SW480 (cell line): Measurements from ENCODE around the gene SEMA4D.

Source experiments
- DNase-seq: peaks from one replicate; pipeline ENCODE4 v3.0.0-alpha.2; 2016; ENCODE audit warnings: low spot score

SEMA4D gene

DNA sequence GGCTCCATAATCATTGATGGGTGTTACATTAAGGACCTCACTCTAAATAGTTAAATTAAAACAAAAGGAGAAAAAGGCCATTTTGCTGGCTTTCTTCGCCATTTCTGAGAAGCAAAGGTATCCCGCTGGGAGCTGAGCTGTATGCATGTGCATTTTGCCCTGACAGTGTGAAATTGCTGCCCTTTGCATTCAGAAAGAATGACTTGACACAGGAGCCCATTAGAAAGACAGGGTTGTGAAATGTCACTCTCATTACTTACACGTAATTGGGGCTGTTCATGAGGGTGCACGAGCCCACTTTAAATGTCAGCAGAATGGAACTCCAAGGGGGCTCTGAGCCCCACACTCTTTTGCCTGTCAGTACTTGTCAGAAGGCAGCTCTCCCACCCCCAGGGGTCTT lies 85.0 kb downstream of the SEMA4D start:
- DNase-seq = no peak

GRCh38 chr9:89412541-89412940 lies 85.4 kb downstream of the SEMA4D start:
- no peak for DNase-seq

DNA sequence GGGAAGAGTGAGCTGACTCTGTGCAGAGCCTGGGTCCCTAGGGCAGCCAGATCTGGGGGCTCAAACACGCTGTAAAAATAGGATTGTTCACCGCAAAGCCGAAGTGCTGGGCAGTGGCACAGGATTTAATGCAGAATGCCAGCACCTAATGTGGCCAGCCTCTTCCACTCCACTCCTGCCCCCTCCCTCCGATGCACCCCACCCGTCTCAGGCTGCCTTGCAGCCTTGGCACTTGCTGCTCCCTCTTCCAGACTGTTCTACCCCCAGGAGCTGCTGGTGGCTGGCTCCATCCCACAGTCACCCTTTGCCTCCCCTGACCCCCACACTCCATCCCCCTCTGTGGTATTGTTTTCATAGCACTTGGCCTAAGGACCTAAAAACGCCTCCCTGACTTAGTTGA lies 86.2 kb downstream of the SEMA4D start:
- DNase-seq = no peak

- peak; percentile 39 for DNase-seq
Observed at GRCh38 chr9:89410641-89411350, 87.1 kb downstream of the SEMA4D start.

DNA sequence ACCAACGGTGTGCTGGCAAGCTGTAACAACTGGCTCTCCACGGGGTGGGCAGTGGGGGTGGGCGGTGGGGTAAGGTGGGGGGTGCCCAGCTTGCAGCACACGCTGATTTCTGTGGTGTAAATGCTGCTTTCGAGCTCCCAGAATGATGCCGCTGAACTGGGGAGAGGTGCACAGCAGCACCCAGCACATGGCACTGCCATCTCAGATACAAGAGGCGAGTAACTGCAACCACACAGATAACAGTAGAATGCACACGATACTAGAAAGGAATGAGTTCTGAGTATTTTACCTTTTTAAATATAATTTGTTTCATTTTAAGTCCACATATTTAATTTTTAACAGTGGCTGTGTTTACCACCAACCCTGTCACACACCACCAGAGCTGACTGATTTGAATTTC lies 87.9 kb downstream of the SEMA4D start:
- no peak for DNase-seq

DNA sequence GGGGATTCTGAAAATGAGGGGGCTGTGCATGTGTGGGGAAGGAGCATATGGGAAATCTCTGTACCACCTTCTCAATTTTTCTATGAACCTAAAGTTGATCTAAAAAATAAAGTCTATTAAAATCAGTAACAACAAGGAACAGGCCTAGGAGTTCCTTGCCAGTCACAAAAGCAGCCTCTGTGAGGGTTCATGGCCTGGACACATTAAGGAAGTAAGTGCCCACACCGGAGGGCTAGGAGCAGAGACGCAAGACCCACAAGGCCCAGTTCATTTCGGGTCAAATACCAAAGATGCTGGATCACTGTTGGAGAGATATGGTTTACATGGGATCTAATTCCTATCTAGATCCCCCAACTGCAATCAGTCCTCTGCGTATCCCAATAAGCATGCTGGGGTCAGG lies 88.4 kb downstream of the SEMA4D start:
- DNase-seq = no peak

- no peak for DNase-seq
Observed at GRCh38 chr9:89408628-89409101, 89.2 kb downstream of the SEMA4D start.

DNA sequence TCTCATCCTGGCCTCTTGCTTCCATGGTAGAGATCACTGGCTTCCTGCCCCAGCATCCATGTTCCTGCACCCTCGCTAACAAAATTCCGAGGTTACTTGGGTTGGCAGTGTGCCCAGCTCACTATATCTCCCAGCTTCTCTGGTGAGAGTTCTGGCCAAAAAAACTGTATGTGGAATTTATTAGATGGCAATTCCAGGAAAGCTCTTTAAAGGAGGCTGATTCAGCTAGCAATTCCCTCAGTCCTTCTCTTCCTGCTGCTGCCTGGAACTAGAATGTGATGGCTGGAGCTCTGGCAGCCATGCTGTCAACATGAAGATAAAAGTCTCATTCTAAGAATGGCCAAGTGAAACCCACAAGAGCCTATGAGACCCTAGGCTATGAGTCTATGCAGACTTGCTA lies 90.8 kb downstream of the SEMA4D start:
- no peak for DNase-seq

- no peak for DNase-seq
Observed at GRCh38 chr9:89405826-89406225, 92.1 kb downstream of the SEMA4D start.

DNA sequence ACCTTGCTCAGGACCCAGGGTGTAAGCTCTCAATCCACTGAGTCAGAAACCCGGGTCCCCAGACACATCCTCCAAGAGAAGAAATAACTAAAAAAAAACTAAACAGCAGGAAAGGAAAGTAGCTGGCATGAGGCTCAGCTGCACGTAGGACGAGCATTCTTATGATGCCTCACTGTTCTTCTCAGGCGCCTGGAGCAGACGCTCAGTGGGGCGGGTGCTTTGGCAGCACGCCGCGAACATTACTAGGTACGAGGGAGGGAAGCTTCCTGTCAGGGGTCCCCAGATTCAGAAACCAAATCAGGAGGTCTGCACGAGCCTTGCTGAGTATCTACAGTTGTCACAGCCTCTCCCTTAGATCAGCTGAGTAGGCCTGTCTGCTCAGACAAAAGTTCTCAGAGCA lies 93.8 kb downstream of the SEMA4D start:
- no peak for DNase-seq

GRCh38 chr9:89402695-89403427 lies 95.1 kb downstream of the SEMA4D start:
- DNase-seq = no peak

GRCh38 chr9:89400403-89401116 lies 97.4 kb downstream of the SEMA4D start:
- no peak for DNase-seq

- no peak for DNase-seq
Observed at GRCh38 chr9:89398621-89399020, 99.3 kb downstream of the SEMA4D start.

DNA sequence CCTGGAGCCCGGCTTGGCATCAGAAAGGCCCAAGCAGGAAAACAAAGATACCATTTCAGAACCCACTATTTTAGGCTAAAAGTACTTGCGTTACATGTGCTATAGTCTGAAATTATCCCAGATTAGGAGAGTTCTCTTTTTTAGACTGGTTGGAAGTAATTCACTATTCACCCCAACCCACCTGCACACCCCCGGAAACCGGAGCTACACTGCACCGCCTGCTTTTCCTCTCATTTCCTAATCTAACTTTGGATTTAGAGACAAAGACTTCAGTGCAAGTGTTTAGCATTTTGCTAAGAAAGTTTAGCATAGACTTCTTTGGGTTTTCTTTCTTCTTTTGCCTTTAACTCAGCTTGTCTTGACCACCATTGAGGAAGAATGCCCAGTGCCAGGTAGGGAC lies 100.4 kb downstream of the SEMA4D start:
- no peak for DNase-seq

GRCh38 chr9:89395931-89396710 lies 101.8 kb downstream of the SEMA4D start:
- DNase-seq = no peak

- DNase-seq = no peak
Observed at GRCh38 chr9:89394412-89394811, 103.5 kb downstream of the SEMA4D start.

- no peak for DNase-seq
Observed at GRCh38 chr9:89391585-89391984, 106.3 kb downstream of the SEMA4D start.

DNA sequence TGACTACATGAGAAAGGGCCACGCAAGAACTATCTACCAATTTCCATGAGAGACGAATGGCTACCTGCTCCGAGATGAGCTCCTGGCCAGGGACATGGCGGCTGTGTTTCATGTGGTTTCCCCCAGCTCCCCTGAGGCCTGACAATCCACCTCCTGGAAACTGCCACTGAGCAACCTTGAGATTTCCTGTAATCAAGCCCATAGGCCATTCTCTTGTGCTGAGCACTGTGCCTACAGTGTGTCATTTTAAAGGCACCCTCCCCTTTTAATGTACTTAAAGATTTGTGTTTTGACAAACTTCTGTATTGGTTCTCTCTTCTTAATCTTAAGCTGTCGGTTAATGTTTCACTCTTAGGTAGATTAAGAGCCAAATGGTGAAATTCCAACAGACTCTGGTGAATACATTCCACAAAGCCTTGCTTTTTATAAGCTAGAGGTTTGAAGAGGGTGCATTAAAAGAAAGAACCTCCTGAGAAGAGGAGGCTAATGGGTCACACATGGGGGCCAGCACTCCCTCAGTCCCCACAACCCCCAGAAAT lies 107.3 kb downstream of the SEMA4D start:
- no peak for DNase-seq

DNA sequence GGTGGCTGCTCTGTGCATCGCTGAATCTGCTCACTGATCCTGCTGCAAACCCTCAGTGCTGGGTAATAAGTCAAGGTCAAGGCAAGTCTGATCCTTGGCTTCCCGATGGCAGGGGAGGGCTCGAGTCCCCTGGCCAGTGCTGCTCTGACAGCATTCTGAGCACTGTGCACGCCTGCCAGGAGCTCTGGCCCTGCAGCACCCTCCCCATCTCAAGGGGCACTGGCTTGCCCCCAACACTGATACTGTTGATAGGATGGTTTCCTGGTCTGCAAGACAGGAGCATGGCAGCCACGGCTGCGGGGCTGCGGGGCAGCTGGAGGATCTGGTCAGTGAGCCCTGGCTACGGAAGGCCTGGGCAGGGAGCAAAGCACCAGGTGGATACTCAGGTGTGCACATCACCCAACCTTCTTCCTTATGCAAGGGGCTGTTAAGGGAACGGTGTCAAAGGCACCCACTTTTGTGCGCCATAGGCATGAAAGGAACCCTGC lies 107.8 kb downstream of the SEMA4D start:
- DNase-seq = no peak

GRCh38 chr9:89388868-89389177 lies 109.1 kb downstream of the SEMA4D start:
- no peak for DNase-seq

GRCh38 chr9:89388084-89388867 lies 109.6 kb downstream of the SEMA4D start:
- no peak for DNase-seq
